ENCODE measurements around the gene HECTD1.

Gene HECTD1

GRCh38 chr14:31083781-31084180, 123.8 kb downstream of the HECTD1 start:
- H3K4me2 ChIP-seq (ENCODE audit: low read length): no peak overlapping the region
- H3K4me1 ChIP-seq: no peaks in the 10 kb centered on the region
- no peak overlapping the region for H3K4me3 ChIP-seq (ENCODE audit: low read depth, low read length)
- no peaks in the 10 kb centered on the region for H3K9me3 ChIP-seq (ENCODE audit: control insufficient read depth, low read length)
- H2AFZ ChIP-seq: no peak overlapping the region
- no peak for TF ChIP-seq CTCF (IDR thresholded peaks at IDR 0.05)
- no peak overlapping the region for H3K9ac ChIP-seq
- H3K27ac ChIP-seq: no peak overlapping the region
- no peaks in the 10 kb centered on the region for H3K36me3 ChIP-seq (ENCODE audit: control insufficient read depth, insufficient read depth, low read length)
- no peaks in the 10 kb centered on the region for H3K79me2 ChIP-seq
- no peaks in the 10 kb centered on the region for H3K27me3 ChIP-seq (ENCODE audit: control insufficient read depth, insufficient read depth, low read length)

- H3K79me2 ChIP-seq: no peaks in the 10 kb centered on the region
- TF ChIP-seq CTCF (IDR thresholded peaks at IDR 0.05): no peak
- no peak overlapping the region for H3K4me3 ChIP-seq (ENCODE audit: low read depth, low read length)
- no peak overlapping the region for H3K4me2 ChIP-seq (ENCODE audit: low read length)
- no peaks in the 10 kb centered on the region for H3K4me1 ChIP-seq
- H3K9me3 ChIP-seq (ENCODE audit: control insufficient read depth, low read length): no peaks in the 10 kb centered on the region
- H3K27me3 ChIP-seq (ENCODE audit: control insufficient read depth, insufficient read depth, low read length): no peaks in the 10 kb centered on the region
- H3K9ac ChIP-seq: no peak overlapping the region
- no peak overlapping the region for H2AFZ ChIP-seq
- no peak overlapping the region for H3K27ac ChIP-seq
- H3K36me3 ChIP-seq (ENCODE audit: control insufficient read depth, insufficient read depth, low read length): no peaks in the 10 kb centered on the region
Observed at GRCh38 chr14:31080484-31080883, 127.1 kb downstream of the HECTD1 start.

DNA sequence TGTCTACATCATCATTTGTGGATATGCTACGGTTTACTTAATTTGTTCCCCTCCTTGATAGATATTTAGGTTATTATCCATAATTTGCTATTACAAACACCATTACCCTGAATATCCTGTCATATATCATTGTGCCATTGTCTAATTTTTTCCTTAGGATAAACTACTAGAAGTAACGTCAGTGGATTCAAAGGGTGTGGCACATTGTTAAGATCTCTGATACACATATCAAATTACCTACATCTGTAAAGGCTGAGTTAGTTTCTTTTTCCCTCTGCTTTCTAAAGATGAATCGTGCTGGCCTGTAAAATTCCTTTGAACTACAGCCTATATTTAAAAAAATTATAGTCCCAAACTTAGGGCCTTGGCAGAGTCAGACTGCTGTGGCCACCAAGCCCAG, 127.5 kb downstream of the HECTD1 start:
- no peak overlapping the region for H2AFZ ChIP-seq
- no peaks in the 10 kb centered on the region for H3K36me3 ChIP-seq (ENCODE audit: control insufficient read depth, insufficient read depth, low read length)
- H3K4me3 ChIP-seq (ENCODE audit: low read depth, low read length): no peak overlapping the region
- H3K9me3 ChIP-seq (ENCODE audit: control insufficient read depth, low read length): no peaks in the 10 kb centered on the region
- no peaks in the 10 kb centered on the region for H3K27me3 ChIP-seq (ENCODE audit: control insufficient read depth, insufficient read depth, low read length)
- no peaks in the 10 kb centered on the region for H3K79me2 ChIP-seq
- TF ChIP-seq CTCF (IDR thresholded peaks at IDR 0.05): no peak
- no peak overlapping the region for H3K9ac ChIP-seq
- no peaks in the 10 kb centered on the region for H3K4me1 ChIP-seq
- H3K4me2 ChIP-seq (ENCODE audit: low read length): no peak overlapping the region
- no peak overlapping the region for H3K27ac ChIP-seq

DNA sequence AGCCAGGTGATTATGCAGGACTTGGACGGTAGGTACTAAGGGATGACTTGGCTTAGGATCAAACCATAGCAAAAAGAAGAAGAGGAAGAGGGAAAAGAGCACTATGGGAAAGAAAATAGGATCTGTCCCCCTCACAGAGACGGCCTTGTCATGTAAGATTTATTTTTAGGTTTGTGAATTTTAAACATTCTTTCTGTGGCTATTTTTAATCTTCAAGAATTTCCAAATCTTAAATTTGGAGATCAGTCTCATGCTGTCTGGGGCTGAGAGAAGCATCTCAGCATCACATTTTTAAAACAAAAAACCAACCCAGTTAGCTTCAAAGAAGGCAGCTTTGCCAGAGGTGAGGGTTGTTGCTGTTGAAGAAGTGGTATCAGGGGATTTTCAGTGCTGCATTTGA, 128.8 kb downstream of the HECTD1 start:
- no peak overlapping the region for H3K9ac ChIP-seq
- TF ChIP-seq CTCF (IDR thresholded peaks at IDR 0.05): no peak
- no peak overlapping the region for H3K27ac ChIP-seq

DNA sequence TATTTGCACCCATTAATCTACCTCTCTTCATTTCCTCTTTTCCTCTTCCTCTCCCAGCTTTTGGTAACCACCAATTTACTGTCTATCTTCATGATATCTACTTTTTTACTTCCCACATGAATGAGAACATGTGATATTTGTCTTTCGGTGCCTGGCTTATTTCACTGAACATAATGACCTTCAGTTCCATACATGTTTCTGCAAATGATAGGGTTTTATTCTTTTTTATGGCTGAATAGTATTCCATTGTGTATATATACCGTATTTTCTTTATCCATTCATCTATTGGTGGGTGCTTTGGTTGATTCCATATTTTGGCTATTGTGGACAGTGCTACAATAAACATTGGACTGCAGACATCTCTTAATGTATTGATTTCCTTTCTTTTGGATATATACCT, 132.4 kb downstream of the HECTD1 start:
- Histone ChIP-seq H3K79me2 (no peaks in the 10 kb centered on the region), H3K4me3 (ENCODE audit: low read depth, low read length) (no peak overlapping the region), H3K4me2 (ENCODE audit: low read length) (no peak overlapping the region), H3K27me3 (ENCODE audit: control insufficient read depth, insufficient read depth, low read length) (no peaks in the 10 kb centered on the region), H3K4me1 (no peaks in the 10 kb centered on the region), H3K9me3 (ENCODE audit: control insufficient read depth, low read length) (no peaks in the 10 kb centered on the region), H2AFZ (no peak overlapping the region), H3K9ac (no peak overlapping the region), H3K27ac (no peak overlapping the region), H3K36me3 (ENCODE audit: control insufficient read depth, insufficient read depth, low read length) (no peaks in the 10 kb centered on the region)
- no peak for TF ChIP-seq CTCF (IDR thresholded peaks at IDR 0.05)

More for the DNA sequence above, 128.8 kb downstream of the HECTD1 start:
- no peaks in the 10 kb centered on the region for H3K4me1 ChIP-seq
- H3K36me3 ChIP-seq (ENCODE audit: control insufficient read depth, insufficient read depth, low read length): no peaks in the 10 kb centered on the region
- no peak overlapping the region for H2AFZ ChIP-seq
- H3K27me3 ChIP-seq (ENCODE audit: control insufficient read depth, insufficient read depth, low read length): no peaks in the 10 kb centered on the region
- no peak overlapping the region for H3K4me3 ChIP-seq (ENCODE audit: low read depth, low read length)
- H3K79me2 ChIP-seq: no peaks in the 10 kb centered on the region
- H3K4me2 ChIP-seq (ENCODE audit: low read length): no peak overlapping the region
- H3K9me3 ChIP-seq (ENCODE audit: control insufficient read depth, low read length): no peaks in the 10 kb centered on the region
